MV-4-11 (cell line): ENCODE data around the gene HEXIM2.

Experiments
- DNase-seq: peaks from one replicate; lab custom pipeline; 2025; lab: John Stamatoyannopoulos, UW

The HEXIM2 gene

DNA sequence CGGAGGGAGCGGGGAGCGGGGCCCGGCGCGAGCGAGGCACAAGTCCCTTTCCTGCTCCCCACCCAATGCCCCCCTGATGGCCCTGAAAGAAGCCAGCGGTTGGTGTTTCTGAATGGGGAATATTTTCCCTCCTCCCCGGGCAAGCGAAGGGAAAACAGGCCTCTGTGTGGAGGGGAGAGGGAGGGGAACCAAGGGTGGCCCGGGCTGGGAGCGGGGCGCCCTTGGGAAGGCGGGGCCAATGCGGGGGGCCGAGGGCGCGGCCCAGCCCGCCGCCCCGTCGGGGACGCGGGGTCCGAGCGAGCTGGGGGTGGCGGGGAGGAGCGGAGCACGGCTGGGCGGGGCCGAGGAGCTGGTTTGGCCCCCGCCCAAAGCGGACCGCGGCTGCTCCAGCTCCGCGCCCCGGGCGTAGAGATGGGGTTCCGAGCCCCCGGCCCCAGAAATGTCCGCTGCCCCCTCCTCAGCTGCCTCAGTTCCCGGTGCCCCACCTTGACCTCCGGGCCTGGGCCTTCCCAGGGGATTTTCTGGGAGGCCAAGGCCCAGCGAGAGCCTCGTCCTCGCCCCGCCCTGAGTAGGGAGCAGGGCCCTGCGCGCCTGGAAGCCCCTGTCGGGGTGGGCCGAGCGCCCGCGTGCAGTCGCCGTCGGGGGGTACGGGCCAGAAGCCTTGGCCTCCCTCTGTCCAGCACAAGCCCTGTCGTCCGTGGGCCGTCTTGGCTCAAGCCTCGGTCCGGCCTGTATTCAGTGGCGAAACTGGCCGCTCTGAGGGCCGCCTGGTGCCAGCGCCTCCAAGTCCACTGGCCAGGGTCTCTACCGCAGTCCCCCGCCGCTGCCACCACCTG, 17.3 kb upstream of the HEXIM2 start:
- DNase-seq = no peak

DNA sequence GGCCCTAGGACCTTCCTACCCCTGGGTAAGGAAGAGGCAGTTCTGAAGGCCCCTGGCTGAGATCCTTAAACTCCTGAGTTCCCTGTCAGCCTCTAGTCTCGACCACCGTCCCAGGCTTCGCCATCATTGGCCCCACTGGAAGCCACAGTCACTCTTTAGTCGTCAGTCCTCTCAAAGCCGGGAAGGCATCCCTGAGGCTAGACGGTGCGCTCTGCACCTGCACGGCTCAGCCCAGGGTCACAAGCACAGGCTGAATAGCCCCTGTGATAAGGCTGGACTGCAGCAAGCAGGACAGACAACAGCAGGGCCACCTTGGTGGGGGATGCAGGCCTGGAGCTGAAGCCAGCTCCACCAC, 16.7 kb upstream of the HEXIM2 start:
- no peak for DNase-seq

DNA sequence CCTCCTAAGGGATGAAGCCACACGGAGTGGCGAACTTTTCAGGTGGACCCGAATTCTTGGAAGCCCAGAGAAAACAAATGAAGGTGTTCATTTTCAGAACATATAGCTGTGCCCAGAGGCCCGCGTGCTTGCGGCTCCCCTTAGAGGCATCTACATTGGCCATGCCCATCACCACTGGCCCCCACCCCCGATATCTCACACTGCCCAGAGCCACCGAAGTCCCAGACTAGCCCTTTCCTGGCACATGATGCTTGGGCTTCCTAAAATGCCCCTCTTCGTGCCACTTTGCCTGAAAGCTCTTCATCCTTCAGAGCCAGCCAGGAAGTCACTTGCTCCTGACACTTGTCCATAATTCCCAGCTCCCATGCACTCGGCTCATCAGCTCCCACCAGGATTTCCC, 15.5 kb upstream of the HEXIM2 start:
- DNase-seq = no peak

DNA sequence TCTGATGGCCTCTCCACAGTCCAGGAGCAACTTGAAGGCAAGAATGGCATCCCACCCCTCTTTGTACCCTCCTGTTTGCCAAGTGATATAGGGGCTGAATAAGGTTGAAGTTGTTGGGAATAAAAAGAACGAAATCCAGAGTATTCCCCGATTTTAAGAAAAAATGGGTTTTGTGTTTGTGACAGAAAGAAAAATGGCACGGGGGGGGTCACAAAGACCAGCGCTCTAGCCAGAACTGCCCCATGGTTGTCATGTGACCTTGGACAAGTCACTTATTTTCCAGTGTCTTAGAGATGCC, 15.1 kb upstream of the HEXIM2 start:
- DNase-seq = no peak

DNA sequence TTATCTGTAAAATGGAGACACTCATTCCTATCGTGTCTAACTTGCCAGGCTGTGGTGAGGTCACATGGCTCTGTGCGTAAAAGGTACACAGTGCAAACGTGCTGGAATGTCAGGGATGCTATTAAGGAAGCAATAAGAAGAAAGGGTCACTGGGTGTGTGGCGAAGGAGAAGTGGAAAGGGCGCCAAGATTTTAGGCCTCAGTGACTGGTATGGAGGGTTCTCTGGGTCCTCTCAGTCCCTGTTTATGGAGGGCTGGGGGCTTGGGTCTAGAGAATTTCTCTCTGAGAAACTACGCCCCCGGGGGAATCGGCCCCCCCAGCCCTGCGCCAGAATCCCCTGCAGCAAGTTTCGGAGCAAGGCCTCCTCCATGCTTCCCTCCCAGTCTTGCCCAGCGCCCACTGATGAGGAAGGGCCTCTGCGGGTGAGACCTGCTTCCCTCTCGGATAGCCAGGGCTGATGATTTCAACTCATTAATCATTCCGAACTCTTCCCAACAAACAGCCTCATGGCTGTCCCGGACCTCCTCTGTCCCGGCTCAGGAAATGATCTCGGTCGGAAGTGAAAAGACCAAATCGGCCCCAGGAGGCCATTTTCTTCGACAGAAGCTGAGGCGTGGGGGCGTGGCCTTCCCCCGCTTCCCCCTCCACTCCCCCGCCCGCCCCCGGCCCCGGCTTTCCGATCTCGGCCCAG, 14.6 kb upstream of the HEXIM2 start:
- DNase-seq = peak; percentile 80

DNA sequence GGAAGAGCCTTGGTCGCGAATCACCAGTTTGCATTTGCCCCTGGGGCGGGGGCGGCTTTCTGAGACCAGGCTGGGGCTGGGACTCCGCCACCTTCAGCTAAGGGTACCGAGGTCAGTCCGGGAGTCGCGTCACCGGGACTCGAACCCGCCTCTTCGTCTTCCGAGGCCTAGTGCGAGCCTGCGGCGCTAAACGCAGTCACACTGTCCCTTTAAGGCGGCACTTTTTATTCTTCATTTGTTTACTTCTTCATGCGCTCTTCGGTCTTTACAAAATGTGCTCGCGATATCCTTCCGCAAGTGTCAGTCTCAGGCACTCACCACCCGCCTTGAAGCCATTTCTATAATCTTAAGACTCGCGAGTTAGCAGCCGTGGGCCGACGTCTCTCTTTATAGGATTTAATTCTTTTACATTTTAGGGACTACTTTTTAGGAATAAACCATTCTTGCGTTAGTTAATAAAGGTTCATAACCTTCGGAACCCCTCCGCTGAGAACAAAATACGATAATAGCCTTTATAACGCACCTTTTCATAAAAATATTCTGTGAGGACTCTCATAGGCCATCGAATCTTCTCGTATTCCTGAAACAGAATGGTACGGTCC, 14.0 kb upstream of the HEXIM2 start:
- DNase-seq = peak; percentile 93

DNA sequence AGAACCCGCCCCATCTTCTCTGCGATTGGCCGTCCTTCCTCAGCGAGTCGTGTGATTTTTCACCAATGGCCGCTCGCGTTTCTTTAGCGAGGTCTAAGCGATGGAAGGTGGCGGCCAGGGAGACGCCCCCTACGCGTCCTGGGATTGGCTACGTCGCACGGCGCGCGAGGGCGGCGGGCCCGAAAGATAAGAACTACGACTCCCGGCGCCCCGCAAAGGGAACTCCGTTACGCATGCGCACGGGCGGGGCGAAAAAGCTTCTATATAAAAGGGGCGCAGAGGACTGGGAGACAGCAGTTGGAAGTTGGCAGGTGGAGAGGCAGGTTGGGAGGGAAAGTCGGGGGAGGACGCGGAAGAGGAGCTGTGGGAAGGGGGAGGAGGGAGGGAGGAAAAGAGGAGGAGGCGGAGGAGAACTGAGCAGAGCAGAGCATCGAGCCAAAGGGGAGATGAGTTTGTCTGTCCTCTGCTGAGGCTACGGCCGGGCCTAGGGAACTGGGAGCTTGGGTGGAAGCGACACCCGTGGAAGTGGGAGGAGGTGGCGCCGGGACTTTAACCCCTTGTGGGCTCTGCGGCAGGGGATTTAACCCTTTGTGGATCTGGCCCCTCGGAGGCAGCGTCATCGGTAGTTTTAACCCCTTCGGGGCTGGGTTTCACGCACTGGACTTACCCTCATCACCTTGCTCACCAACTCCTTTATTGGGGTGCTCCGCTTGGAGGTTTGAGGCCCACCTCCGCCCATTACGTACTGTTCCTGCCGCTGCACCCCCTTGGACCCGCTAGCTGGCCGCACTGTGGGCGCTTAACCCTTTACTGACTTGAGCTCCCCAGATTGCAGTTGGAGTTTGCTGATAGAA, 13.3 kb upstream of the HEXIM2 start, which contains the start of gene HEXIM1:
Gene HEXIM1, plus strand, starts transcription at position 293 of the 854 bp plus-strand sequence. CDS start 716 bp downstream, outside the sequence.
- DNase-seq = peak; percentile 99

DNA sequence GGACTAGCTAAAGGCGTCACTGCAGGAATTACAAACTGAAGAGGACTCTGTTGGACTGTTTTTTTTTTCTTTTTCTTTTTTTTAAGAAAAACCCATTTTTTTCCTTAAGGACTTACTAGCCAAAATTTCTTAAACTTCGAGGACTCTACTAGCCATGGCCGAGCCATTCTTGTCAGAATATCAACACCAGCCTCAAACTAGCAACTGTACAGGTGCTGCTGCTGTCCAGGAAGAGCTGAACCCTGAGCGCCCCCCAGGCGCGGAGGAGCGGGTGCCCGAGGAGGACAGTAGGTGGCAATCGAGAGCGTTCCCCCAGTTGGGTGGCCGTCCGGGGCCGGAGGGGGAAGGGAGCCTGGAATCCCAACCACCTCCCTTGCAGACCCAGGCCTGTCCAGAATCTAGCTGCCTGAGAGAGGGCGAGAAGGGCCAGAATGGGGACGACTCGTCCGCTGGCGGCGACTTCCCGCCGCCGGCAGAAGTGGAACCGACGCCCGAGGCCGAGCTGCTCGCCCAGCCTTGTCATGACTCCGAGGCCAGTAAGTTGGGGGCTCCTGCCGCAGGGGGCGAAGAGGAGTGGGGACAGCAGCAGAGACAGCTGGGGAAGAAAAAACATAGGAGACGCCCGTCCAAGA, 12.5 kb upstream of the HEXIM2 start:
- peak; percentile 71 for DNase-seq

DNA sequence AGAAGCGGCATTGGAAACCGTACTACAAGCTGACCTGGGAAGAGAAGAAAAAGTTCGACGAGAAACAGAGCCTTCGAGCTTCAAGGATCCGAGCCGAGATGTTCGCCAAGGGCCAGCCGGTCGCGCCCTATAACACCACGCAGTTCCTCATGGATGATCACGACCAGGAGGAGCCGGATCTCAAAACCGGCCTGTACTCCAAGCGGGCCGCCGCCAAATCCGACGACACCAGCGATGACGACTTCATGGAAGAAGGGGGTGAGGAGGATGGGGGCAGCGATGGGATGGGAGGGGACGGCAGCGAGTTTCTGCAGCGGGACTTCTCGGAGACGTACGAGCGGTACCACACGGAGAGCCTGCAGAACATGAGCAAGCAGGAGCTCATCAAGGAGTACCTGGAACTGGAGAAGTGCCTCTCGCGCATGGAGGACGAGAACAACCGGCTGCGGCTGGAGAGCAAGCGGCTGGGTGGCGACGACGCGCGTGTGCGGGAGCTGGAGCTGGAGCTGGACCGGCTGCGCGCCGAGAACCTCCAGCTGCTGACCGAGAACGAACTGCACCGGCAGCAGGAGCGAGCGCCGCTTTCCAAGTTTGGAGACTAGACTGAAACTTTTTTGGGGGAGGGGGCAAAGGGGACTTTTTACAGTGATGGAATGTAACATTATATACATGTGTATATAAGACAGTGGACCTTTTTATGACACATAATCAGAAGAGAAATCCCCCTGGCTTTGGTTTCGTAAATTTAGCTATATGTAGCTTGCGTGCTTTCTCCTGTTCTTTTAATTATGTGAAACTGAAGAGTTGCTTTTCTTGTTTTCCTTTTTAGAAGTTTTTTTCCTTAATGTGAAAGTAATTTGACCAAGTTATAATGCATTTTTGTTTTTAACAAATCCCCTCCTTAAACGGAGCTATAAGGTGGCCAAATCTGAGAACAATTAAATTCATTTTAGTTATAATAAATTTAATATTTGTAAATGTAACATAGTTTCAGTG, 11.7 kb upstream of the HEXIM2 start:
- DNase-seq = peak; percentile 49

DNA sequence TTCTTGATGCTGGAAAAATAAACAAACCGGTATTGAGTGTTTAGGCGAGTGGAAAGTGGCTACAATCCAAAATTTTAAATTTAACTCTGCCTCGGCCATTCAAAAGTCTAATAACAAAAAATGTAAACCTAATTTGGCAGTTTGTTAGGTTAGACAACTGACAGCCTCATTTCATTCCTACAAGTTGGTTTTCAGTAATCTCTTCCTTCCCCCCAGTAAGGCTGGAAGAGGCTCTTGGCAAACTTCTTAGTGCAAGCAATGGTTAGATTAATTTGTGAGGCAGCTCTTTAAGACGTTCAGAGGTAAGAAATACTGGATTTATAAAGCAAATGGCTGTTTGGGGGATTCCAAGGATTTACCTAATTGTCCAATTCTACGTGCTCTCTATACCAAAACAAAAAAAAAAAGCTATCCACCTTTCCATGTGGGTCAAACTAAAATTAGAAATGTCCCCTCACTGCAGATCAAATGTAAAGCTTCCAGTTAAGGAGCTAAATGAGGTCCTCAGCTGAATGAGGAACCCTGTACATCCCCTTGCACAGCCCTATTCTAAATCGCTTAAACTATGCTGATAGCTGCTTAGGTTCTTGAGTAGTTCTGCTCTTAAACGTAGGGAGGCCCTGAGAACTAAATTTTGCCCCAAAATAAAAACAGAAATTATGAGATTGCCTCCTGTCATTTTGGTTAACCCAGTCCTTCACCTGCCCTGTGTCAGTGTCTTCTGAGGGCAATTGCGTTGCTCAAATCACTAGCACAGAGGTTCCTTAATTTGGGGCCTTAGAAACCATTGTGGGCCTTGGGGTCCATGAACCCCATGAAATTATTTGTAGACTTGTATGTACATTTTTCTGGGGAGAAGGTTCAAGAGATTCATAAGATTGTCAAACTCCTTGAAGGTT, 10.5 kb upstream of the HEXIM2 start:
- peak; percentile 36 for DNase-seq

DNA sequence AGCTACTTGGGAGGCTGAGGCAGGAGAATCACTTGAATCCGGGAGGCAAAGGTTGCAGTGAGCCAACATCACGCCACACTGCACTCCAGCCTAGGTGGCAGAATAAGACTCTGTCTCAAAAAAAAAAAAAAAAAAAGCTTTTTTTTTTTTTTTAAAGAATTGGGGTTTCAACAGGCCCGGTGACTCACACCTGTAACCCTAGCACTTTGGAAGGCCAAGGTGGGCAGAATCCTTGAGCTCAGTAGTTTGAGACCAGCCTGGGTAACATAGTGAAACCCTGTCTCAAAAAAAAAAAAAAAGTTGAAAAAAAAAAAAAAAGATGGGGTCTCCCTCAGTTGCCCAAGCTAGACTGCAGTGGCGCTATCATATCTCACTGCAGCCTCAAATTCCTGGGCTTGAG, 6.6 kb upstream of the HEXIM2 start:
- DNase-seq = no peak

DNA sequence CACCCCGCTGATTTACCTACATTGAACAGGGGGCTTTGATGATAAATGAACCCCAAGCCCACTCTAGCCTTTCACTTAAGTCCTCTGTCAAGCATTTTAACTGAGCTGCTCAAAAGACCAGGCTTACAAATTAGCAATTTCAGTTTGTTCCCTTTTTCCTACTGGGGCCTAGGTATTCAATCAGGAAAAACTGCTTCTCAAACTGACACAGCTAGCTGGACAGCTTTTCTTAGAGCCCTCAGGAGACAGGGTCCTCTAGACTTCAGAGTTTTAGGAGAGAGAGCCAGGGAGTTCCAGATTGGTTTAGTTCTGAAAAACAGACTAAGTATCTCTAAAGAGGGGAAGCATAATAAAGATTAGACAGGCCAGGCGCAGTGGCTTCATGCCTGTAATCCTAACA, 6.2 kb upstream of the HEXIM2 start:
- no peak for DNase-seq

DNA sequence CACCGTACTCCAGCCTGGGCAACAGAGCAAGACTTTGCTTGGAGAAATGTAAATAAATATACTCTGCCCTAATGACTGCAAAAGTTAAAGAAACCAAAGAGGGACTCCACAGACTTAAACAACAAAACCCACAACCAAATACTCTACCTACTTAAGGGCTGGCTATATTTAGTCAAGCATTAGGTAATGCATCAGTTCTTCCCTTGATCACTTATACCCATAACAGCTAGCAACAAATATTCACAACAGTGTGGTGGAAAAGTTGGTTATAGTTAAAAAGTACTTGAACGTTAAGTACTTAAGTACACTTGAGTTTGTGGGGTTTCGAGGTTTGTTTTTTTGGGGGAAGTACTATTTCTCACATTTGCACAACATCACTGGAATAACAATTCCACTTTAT, 5.4 kb upstream of the HEXIM2 start:
- peak; percentile 49 for DNase-seq

DNA sequence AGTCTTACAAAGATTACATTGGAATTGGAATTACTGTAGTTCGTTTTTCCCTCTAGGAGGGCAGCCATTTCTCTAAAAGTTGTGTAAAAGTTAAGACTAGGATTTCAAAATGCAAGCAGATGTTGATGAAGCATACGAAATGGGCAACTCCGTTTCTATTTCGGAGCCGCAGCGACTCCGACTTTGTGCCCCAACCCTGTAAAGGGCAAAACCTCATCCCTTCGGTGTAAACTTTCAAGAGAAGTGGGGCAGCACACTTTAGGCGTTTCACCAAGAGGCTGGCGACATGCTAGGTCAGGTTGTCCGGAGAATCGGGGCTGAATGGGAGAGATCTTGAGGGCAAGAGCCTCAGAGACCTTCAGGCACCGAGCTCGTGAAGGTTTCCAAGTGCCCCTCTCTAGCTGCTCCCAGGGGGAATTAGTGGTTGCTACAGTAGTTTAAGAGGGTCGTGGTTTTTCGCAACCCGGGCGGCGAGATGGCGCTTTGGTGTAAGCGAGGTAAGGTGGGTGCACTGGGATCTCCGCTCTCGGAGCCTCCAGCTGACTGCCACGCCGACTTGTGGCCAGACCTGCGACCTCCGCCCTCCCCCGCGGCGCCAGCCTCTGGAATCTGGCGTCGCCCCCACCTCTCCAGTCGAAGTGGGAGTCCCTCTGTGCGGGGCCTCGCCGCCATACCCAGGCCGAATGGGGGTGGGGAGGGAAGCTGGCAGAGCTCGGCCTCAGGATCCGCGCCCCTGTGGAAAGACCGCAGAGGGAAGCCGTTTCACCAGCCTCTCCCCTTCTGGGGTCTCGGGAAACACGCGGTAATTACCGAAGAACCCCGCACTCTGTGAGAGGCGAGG, 1.0 kb upstream of the HEXIM2 start:
- DNase-seq = peak; percentile 28

DNA sequence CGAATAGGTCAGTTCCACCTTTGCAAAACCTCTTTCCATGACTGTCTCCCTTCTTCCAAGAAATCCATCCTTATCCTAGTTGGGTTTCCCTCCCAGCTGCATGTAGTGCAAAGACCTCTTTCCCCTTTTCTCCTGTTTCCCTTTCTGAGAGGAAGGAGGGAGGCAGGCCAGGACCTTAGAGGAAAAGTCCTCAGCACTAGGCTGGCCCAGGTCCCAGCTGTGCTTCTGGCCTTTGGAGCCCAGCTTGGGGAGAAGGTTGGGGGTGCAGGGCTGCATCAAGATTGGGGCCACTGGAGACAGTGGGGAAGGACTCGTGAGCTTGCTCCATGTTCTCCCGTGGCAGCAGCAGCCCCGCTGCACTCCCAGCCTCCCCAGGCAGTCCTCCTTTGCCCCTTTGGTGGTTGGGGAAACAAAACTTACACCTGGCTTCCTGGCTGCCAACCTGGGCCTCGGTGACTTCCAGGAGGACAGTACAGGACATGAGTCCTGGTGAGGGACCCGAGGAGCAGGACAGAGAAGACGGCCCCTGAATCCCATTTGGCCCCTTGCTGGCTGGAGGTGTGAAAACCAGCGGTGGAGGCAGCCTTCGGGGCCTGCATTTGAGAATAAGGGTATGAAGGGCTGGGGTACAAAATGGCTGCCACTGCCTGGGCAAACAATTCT, 481 bp downstream of the HEXIM2 start:
- no peak for DNase-seq

DNA sequence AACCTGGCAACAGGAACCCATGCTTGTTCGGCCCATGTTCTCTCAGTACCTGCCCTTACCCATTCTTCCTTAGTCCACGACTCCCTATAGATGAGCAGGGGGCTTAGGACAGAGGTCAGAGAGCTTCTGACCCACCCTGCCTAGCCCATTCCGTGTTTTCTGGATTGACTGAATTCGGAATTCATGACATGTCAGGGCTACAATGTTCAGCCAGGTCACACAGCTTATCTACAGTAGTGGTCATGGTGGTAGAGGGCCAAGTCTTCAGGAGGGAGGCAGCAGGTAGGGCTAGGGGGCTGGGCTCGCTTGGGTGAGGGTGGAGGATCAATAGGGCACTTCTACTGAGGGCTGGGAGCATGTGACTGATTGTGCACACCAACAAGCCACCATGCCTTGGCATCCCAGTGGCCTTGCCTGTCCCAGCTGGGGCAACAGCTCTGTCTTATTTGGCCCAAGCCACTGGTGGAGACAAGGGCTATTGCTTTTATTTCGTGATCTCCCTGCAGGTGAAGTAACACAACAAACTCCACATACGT, 3.1 kb downstream of the HEXIM2 start:
- no peak for DNase-seq

DNA sequence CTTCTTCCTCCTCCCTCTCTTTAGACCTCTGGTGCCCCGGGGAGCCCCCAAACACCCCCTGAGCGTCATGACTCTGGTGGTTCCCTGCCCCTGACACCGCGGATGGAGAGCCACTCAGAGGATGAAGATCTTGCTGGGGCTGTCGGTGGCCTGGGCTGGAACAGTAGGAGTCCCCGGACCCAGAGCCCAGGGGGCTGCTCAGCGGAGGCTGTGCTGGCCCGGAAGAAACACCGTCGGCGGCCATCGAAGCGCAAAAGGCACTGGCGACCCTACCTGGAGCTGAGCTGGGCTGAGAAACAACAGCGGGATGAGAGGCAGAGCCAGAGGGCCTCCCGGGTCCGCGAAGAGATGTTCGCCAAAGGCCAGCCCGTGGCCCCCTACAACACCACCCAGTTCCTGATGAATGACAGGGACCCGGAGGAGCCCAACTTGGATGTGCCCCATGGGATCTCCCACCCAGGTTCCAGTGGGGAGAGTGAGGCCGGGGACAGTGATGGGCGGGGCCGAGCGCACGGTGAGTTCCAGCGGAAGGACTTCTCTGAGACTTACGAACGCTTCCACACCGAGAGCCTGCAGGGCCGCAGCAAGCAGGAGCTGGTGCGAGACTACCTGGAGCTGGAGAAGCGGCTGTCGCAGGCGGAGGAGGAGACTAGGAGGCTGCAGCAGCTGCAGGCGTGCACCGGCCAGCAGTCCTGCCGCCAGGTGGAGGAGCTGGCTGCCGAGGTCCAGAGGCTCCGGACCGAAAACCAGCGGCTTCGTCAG, 7.5 kb downstream of the HEXIM2 start:
- DNase-seq = no peak
